ENCODE data around the gene CNPY1.

Gene CNPY1

GRCh38 chr7:155557778-155558177, 11.4 kb upstream of the CNPY1 start:
- DNase-seq: no peak

- no peak for DNase-seq
Measured at GRCh38 chr7:155556763-155557162, 10.4 kb upstream of the CNPY1 start.

DNA sequence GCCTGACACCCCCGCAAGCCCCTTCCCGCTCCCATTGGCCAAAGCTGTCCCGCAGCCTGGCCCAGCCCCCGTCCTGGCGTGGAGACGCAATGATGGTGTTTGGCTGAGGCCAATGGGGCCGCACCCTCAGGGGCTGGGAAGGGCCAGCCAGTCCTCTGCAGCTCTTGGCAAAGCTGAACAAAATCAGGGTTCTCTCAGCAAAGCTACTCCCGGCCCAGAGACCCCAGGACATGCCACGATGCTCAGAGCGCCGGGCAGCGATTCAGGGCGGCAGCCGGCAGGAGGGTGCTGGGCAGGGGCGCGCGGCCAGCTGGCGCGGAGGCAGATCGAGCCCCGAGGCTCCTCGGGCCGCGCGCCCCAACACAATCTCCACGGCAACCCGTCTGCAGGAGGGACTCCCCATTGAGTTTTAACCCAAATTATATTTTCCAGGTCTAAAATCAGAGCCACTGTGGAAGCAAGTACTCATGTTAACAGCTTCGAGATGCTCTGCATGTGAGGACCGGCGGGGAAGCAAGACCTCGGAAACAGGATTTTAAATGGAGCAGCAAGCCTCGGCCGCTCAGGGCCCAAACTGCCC, 8.8 kb upstream of the CNPY1 start:
- no peak for DNase-seq

DNA sequence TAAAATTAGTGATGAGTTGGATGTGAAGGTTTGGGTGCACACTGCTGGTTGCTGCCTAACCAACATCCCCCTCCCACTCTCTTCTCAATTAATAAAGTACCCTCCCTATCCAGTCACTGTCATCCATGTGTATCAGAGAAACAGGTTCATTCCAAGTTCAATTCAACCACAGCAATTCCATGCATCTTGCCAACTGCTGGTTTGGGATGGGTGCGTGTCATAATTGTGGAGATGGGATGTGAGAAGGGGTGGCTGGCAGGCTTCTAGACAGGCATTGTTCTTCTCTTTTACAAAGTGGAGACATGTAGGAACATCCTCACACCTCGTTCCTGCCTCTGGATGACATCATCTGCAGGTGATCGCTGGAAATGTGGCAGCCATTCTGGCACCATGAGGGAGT, 7.5 kb upstream of the CNPY1 start:
- no peak for DNase-seq

DNA sequence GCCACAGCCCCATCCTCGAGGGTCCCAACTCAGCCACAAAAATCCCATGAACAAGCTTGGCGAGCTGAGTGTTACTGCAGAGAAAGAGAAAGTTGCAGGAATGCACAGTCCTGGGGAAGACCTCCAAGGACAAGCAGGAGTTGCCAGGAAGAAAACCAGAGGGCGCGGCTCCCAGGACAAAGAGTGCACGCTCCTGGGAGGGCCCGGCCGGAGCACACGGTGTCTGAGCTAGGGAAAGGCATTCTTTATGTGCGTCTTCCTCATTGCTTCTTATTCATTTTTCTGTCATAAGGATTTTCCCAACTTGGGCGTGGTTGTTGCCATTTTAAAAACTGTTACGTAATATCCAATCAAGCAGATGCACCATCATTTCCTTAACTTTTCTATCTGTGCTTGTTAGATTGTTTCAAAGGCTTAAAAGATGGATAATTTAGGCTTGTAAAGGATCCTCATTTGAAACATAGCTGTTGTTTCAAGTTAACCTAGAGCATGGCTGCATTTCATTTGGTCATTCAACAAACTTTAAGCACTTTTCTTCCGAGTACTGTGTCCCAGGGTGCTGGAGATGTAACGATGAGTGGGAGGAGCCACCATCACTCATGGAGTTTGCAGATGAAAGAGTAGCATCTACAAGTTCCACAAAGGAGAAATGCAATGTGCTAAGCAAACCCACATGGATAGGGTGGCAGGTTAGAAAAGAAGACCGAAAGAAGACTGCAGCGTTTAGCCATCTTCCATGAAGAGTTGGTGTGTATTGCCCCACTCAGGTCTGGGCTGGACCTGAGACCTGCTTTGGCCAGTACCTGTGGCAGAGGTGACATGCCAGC, 5.6 kb upstream of the CNPY1 start:
- DNase-seq: no peak

DNA sequence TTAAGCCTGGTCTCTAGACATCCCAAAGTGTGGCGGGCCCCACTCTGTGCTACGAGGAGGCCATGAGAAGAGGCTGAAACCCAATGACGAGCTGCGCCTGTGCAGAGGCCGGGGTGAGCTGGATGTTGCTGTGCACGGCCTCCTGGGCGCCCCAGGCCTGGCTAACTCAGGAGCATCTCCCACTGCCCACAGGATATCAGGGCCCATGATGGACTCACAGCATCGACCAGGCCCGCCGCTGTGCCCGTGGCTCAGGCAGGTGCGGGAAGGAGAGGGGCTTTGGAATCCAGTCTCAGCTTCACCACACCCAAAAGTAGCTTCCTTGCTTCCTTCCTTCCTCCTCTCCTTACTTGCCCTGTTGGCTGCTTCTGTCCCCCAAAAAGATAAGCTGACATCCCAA, 4.6 kb upstream of the CNPY1 start:
- DNase-seq: no peak

DNA sequence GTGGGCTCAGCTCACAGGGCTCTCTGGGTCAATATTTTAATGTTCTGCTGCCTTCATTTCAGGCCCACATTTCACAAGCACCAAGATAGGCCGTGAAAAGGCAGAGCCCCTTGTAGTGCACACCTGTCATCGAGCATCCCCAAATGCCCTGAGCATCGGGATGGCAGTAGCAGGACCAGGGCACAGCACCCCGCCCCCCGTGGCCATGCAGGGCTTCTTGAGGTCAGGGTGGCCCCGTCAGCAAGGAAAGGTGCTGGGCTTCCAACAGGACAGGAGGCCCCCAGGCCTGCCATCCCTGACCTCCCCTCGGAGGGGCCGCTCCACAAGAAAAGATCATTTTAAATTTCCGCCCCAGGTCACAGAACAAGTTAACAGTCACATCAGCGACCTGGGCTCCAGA, 2.9 kb upstream of the CNPY1 start:
- no peak for DNase-seq

GRCh38 chr7:155547161-155547791, 917 bp upstream of the CNPY1 start:
- DNase-seq: no peak

DNA sequence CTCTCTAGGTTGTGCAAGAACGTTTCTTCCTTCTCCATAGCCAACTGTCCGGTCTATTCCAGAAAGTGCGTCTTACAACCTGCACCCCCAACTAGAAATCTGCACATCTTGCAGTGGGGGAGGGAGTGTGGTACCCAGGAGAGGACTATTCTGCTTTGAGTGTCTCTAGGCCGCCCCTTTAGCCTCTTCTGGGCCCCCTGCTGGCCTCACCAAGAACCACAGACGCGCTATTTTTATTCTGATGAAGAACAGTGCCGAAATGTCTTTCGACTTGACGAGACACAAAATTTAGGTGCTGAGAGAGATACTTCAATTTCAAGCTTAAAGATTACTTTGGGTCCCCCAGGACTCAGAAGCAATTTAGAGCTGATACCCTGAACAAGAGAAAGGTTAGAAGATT, 1.0 kb downstream of the CNPY1 start:
- DNase-seq: no peak

DNA sequence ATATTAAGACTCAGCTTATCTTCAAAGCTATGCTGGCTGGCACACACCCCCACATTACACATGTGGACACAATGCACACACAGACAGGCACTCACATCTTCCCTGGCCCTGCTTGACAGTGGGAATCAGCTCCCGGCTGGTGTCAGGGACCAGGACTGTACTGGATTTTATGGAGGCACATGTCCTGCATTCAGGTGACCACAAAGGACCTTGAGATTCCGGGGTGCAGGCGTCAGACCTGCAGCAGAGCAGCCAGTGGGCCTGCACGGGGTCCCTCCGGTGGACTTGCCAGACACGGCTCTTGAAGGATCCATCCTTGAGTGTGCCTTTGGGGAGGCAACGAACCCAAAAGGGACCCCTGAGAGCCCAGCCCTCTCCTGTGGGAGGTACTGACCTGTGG, 1.9 kb downstream of the CNPY1 start:
- DNase-seq: no peak

- DNase-seq: no peak
Measured at GRCh38 chr7:155543926-155544325, 2.4 kb downstream of the CNPY1 start.

DNA sequence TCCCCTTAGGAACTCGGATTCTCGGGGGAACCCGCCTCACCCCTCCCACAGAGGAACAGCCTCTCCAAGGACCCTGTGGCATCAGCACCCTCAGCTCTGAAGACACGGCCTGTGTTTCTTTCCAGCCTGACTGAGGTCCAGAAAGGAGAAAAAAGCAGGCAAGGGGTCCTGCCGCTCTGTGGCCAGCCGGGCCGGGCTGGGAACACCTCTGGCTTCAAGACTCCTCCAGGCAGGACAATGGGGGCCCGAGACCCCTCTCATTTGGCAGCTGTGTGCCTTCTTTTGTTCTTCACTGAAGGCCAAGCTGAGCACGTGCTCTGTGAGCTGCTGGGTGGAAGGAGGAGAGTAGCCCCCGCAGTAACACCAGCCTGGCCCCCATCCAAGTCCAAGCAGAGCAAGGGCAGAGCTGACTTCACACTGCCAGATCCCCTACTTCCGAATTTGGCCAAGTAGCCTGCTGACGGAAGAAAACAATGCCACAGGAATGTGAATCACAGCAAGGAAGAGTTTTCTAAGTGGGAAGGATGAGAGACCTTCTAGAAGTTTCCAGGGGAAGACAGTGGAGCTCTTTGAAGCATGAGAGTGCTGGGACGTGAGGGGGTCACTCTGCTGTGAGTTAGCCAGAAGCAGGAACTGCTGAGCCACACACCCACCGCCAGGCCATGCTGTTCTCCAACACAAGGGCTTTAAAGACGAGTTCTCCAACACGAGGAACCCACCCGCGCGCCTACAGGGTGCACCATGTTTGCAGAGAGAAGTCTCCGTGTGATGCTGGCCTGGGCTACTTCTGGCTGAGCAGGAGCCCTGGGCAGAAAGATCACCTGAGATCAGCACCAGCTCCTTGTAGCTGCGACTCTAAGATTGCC, 3.1 kb downstream of the CNPY1 start:
- DNase-seq: no peak

DNA sequence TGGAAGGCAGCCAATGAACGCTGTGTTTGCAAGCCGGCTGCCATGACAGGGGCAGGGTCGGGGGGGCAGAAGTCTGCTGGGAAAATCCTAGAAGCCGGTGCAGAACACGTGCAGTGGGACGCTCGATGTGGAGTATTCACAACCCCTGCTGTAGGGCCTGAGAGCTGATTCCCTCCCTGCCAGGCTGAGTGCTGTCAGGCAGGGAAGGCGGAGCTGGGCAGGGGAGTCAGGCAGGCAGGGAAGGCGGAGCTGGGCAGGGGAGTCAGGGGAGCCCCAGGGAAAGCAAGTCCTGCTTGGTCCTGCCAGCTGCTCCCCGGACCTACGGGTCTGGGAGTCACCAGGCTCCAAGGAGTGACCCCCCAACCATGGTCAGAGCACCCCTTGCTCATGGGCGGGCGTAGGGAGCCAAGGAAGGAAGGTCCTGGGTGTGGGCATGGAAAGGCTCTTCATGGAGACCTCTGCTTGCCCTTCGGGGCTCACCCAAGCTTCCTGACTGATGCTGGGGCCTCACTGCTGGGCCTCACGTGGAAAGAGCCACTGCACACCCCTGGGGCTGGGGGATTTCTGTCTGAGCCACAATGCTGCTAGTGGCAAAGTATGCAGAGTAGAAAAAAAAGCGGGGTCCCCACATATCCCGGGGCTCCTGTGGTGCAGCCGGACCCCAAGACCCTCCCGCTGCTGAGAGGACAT, 4.2 kb downstream of the CNPY1 start:
- no peak for DNase-seq

- no peak for DNase-seq
Measured at GRCh38 chr7:155540553-155540952, 5.8 kb downstream of the CNPY1 start.

DNA sequence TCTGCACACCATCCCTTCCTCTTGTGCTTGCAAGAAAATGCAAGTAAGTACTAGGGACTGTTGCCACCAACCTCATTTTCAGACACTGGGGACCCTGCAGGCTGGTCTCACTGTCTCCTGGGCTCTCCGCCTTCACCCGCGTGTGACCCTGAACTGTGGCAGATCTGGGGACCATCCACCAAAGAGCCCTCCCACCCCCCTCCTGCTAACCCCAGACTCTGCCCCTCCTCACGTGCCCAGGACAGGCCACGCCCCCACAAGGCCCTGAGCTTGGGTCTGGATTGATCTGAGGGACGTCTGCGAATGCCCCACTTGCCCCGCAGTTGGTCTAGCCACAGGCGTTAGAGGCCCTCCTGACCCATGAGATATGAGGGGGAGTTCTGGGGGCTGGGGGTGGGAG, 8.1 kb downstream of the CNPY1 start:
- DNase-seq: no peak

DNA sequence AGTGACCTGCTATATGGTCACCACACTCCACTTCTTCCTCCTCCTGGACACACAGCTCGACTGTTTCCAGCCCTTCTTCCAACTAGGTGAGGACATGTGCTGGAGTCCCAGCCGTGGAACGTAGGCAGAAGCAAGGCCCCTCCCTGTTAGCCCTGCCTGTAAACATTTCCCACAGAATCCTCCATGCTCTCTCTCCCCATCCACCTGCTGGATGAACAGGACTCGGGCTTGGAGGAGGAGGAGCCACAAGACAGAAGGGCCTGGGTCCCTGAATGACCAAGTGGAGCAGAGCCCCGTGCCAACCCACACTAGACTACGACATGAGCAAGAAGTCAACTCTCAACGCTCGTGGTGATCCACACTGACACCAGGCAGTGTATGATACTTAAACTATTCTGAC, 9.9 kb downstream of the CNPY1 start:
- DNase-seq: no peak

DNA sequence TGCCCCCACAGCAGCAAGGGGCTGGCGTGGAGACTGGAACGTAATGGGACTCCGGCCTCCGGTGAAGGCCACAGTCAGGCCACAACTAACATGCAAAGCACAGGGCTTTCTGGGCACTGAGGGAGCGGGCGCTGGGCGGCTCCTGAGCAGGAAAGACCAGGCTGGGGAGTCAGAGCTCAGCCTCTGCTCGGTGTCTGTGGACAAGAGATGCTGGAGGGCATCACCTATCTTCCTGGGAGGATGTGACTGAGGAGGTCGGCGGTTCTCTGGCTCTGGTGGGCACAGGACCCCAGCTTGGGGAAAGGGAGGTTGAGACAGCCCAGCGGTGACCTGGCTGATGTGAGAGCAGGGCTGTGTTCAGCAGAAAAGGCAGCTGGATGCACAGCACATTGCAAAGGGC, 11.7 kb downstream of the CNPY1 start:
- no peak for DNase-seq

DNA sequence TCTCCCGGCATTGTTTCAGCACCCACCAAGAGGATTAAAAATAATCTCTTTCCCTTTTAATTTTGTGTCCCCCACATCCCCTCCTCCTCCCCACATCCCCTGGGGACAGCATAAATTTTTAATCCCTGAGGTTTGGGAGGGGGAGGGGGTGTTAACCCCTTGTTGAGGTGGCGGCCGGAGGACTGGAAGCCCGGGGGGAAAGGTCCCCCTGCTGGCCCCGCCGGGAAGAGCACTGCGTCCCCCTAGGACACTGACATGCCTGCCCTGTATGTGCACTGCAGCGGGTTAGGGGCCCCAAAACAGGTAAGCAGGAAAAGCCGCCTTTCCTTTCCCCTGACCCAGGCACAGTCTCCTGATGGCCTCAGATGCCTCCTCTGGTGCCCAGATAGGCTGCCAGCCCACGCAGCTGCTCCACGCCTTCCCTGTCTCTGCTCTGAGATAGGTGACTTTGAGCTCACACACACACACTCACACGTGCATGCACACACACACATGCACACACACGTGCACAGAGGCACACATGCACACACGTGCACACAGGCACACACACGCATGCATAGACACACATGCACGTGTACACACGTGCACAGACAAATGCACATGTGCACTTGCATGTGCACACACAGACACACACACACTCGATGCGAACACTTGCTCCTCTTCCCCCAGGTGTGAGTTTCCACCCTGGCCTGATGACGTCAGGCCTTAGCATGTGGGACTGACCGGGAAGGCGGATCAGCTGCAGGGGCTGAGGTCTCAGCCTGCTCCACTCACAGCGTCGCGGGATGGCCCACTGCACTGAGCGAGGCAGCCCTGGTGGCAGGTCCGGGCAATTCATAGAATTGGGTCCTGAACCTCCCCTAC, 12.3 kb downstream of the CNPY1 start:
- DNase-seq: no peak

DNA sequence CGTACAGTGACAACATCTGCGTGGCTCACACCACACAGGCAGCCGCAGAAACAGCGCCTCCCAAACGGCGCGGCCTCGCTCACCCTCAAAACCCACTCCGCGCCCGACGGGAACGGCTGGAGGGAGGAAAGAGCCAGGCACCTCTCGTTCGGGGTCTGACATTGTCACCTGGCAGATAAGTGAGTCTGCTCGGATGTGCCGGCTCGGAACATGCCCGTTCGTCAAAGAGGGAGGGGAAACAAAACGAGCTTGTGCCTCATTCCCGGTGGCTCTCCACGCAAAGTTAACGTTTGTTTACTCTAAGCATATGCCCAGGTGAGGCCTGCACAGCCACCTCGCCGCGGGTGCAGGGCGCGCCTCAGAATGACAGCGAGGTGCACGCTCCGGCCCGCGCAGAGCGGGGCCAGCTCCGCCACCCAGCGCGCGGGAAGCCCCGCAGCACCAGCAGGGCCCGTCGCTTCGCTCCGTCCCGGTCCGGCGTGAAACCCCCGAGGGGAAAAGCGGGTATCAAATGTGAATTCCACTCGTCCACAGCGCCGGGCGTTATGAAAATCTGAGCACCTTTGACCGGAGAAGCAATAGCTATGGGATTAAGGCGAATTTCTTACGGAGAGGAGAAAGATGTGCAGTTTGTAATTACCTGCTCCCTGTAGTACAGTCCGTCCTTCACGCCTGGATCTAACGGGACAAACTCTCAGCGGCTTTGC, 13.1 kb downstream of the CNPY1 start:
- DNase-seq: no peak

- no peak for DNase-seq
Measured at GRCh38 chr7:155532792-155533119, 13.6 kb downstream of the CNPY1 start.

DNA sequence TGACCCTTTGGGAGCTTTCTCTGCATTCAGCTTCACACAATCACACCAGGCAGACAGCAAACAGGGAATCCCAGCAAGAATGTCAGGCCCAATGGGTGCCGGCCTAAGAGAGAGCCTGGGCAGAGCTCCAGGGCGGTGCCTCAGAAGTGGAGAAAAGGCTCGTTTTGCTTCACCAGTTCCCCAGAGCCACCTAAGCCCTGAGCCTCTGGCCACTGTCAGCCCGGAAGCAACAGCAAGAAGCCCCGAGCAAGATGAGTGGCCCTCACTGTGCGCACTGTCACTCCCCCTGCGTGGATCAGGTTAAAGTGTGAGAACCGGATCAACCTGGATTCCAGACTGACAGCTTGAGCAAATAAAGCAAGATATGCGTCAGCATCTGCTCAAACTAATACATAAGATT, 14.7 kb downstream of the CNPY1 start:
- no peak for DNase-seq

Data from NCI-H187 treated with DMSO at 0.1 percent for 48 hours (cell line).